ENCODE data around the gene TMCC1.

- TF ChIP-seq NR2C2 (IDR thresholded peaks at IDR 0.05; ENCODE audit: borderline replicate concordance, control insufficient read depth, insufficient read length, low read depth) (no peak), TAF1 (IDR thresholded peaks at IDR 0.05; ENCODE audit: borderline replicate concordance, low read depth, low read length) (no peak), TCF7 (IDR thresholded peaks at IDR 0.05; ENCODE audit: borderline replicate concordance) (no peak), MXI1 (IDR thresholded peaks at IDR 0.05; ENCODE audit: low read depth, low read length) (no peak), CTCF (IDR thresholded peaks at IDR 0.05 in 2 of 3, conservative IDR thresholded peaks at IDR 0.05 in 1 of 3; ENCODE audit: control insufficient read depth in 2 of 3, extremely low read depth in 1 of 3, insufficient read depth in 1 of 3, low read depth in 3 of 3, low read length in 3 of 3) (no peak), NRF1 (conservative IDR thresholded peaks at IDR 0.05; ENCODE audit: low read depth, low read length) (no peak), NFXL1 (IDR thresholded peaks at IDR 0.05; ENCODE audit: borderline replicate concordance) (no peak), EED (IDR thresholded peaks at IDR 0.05; ENCODE audit: low read depth) (no peak), EZH2 (IDR thresholded peaks at IDR 0.05; ENCODE audit: borderline replicate concordance, control insufficient read depth, low read depth, low read length) (no peak)
Observed at GRCh38 chr3:129734449-129734848, 159.1 kb downstream of the TMCC1 start.

Data from GM12878 (cell line).